Testis (tissue), 2 donors: Measurements from ENCODE around the gene SPON1.

Experiments
- CTCF ChIP-seq, 3 experiments: fragments of 450-650 bp in 2 of 3; fragments of 200-600 bp in 1 of 3; sonication (generic) in 1 of 3; IDR thresholded peaks; one replicate each; pipeline ENCODE4 v1.5.1; 2016 to 2019; ENCODE audit warnings: antibody characterized with exemption in 3 of 3, mild to moderate bottlenecking in 2 of 3, moderate library complexity in 1 of 3
- POLR2A ChIP-seq: fragments of 450-650 bp; IDR thresholded peaks from one replicate; pipeline ENCODE4 v1.6.1; 2017; ENCODE audit warnings: antibody characterized with exemption, mild to moderate bottlenecking, moderate library complexity

- no peak for TF ChIP-seq CTCF (IDR thresholded peaks at IDR 0.05)
- no peak for TF ChIP-seq POLR2A
Observed at GRCh38 chr11:14309425-14310192, 347.1 kb downstream of the SPON1 start.
